ENCODE measurements around the gene PSMC3IP.
A peak's percentile ranks its signal among the peaks of the same experiment; 100 is the strongest.
"Not testable (repeated sequence)": the region's sequence is repeated elsewhere in the genome, so short reads cannot be mapped to it uniquely, and the experiment has no call there.

PSMC3IP gene

DNA sequence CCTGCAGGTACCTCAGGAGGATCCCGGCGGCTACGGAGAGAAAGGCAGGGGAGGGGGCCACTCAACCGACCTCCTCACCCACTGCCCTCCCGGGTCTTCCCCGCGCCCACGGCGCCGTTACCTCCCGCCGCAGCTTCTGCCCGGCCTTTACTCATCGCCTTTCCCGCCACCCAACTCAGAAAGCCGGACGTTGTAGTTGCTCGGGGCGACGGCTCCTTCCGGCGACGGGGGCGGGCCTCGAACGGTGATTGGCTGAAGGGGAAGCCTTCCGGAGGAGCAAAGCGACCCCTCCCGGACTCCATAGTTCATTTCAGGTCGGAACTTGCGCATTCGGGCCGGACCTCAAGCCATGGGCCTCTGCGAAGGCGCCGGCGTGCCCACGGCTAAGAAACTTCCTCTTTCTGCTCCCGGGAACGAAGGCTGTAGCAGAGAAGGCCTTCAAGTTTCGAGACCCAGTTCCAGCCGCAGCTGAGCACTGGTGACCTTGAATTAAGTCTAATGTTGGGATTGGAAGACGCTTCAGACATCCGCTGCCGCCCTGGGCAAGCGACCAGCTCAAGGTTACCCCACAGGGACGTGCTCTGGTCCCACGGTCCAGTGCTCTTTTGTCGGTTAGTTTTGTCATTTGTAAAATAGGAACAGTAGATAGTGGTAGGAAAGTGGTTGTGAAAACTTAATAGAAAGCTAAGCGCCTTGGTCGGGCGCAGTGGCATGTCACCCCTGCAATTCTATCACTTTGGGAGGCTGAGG lies at the start of gene PSMC3IP:
Gene PSMC3IP, minus strand, starts transcription at position 198 of the 750 bp plus-strand sequence. Its CDS starts 43 bp downstream, at position 155.
- DNase-seq, result peak; percentile 85 to 96

DNA sequence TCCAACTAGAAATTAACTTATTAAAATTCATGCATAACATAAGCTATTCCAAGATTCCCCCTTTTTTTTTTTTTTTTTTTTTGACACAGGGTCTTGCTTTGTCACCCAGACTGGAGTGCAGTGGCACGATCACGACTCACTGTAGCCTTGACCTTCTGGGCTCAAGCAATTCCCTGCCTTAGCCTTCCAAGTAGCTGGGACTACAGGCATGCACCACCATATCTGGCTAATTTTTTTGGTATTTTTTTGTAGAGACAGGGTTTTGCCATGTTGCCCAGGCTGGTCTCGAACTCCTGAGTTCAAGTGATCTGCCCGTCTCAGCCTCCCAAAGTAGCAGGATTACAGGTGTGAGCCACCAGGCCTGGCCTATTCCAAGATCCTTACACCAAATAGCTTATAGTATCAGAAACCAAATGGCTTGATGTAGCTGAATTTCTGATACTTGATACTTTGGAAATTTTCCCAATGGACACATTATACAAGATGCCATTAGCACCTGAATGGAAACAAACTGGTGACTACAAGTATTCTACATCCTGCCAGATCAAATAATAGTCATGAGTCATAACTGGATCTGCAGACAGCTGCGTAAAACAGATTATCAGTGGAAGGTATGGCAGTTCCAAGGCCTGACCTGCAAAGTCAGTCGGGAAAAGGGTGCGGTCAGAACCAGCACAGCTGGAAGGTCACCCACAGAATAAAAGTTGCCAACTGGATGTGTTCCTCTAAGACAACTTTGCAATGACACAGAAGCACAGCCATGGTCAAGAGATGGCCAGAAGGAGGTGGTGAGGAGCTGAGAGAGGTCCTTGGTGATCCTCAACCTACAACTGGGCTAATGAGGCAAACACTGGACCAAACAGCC lies 46.4 kb upstream of the PSMC3IP start:
- DNase-seq, result no peak

DNA sequence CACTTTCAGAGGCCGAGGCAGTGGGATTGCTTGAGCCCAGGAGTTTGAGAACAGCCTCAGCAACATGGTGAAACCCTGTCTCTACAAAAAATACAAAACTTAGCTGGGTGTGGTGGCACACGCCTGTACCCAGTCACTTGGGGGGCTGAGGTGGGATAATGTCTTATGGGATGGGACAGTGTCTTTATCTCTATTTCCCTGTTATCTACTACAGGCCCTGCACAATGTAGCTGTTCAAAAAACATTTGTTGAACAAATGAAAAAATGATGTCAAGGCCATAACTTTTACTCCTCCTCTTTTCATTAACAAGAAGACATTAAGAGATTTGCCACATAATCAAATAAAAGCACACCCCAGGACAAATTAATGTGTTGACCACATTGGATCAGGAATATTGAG lies 45.7 kb upstream of the PSMC3IP start:
- DNase-seq, result no peak

DNA sequence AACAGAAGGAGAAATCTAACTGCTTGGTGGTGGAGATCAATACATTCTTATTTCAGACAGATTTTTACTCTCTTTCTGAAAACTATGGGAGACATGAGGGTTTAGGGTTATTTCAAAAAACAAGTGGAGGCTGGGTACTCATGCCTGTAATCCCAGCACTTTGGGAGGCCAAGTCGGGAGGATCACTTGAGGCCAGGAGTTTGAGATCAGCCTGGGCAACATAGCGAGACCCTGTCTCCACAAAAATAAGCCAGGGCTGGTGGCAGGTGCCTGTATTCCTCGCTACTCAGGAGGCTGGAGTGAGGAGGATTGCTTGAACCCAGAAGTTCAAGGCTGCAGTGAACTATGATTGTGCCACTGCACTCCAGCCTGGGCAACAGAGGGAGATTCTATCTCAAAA lies 44.5 kb upstream of the PSMC3IP start:
- not testable (repeated sequence) for DNase-seq

DNA sequence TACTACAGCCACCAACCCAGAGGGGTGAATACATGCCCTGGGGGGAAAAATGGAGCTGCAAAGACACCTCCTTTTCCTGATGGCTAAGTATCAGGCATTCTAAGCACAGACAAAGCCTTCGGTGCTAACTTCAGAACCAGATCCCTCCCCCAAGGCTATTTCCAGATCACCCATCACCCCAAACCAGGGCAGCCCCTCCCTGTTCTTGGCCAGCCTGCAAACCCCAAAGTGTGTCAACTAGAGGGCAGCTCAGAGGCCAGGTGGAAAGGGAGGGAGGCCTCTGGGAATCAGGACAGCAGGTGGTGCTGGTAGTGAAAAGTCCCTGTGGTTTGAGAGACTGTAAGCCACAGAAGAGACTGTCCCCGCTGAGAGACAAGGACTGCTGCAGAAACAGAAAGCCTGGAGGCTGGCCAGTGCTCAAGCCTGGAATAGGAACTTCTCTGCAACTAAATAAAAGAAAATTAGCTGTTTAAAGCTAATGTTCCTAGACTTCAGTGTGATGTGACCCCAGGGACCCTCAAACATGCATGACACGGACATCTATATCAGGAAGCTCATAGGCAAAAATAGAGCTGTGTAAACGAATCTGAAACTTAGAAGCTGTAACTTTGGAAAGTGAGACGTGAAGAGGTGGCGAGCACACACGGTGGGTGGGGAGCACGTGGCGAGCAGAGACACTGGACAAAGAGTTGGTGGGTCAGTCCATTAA lies 41.1 kb upstream of the PSMC3IP start:
- peak; percentile 36 to 70 for DNase-seq

DNA sequence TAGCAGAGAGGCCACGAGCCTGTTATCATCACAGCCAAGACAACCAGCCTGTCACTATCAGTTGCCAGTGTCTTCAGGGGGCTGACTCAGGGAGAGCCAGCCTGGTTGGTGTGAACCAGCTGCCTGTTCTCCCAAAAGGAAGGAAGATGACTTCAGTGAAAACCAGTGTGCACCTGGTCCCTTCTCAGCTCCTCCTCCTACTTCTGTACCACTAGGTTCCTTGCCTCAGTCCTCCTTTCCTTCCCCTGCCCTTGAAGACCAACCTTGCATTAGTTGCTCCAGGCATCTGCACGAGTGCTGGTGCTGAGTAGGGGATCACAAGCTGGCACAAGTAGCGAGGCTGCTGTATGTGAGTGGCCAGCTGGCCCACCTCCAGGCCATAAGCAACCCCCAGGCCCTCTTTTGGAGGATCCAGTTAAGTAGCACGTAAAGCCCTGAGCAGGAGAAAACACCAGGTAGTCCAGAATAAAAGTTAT lies 40.5 kb upstream of the PSMC3IP start:
- DNase-seq, result no peak

- DNase-seq, result no peak
Observed at GRCh38 chr17:42613699-42614295, 36.3 kb upstream of the PSMC3IP start.

DNA sequence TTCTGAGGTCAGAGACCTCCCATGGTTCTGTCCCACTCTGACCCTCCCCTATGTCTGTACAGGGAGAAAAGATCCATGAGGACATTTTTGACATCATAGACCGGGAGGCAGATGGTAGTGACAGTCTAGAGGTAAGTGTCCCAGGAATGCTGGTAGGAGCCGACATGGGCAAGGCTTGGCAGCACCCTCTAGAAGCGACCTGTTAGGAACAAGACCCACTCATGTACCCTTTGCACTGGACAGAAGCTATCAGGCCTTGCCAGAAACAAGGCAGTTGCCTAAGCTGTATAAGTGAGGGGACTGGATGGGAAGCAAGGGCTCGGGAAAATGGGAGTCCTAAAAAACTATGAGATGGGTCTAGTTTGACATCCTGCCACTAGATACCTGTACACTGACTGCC lies 34.5 kb upstream of the PSMC3IP start:
- DNase-seq, result no peak

DNA sequence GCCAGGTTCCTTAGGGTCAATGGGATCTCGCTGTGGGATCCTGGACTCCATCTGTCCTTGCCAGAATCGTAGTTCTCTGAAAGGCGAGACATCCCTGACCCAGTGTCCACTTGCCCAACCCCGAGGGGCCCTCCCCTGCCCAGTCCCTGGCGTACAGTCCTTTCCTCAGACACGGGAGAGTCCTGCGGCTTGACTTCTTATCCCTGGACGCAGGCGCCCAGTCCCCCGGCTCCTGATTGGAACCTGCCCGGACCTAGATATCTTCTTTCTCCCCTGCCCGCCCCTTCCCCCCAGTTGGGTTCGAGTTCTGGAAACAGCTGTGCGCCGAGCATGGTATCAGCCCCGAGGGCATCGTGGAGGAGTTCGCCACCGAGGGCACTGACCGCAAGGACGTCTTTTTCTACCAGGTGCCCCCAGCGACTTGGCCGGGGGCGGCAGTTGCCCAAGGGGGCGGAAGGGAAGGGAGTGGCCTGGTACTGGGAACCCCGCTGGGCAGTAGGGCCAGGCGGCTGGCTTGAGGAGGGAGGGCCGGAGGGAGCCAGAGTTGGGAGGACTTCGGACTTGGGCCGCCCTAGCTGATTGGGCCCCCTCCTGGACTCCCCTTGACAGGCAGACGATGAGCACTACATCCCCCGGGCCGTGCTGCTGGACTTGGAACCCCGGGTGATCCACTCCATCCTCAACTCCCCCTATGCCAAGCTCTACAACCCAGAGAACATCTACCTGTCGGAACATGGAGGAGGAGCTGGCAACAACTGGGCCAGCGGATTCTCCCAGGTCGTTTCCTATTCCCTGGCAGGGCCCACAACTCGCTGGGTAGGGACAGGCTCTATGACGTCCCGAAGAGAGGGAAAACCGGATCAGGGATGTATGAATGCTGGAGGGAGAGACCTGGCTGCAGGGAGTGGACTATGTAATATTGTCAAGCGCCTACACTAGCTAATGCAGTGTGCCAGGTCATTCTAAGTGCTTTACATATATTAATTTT lies 32.6 kb upstream of the PSMC3IP start:
- peak; percentile 48 to 55 for DNase-seq

- peak; percentile 97 to 99 for DNase-seq
Observed at GRCh38 chr17:42609182-42609813, 31.8 kb upstream of the PSMC3IP start, which contains the start of the genes RETREG3 and TUBG1. RETREG3 (minus strand) TSS chr17:42609374; CDS start chr17:42609324, 50 bp downstream. TUBG1 (plus strand) TSS chr17:42609683; CDS start chr17:42609738, 55 bp downstream.

DNA sequence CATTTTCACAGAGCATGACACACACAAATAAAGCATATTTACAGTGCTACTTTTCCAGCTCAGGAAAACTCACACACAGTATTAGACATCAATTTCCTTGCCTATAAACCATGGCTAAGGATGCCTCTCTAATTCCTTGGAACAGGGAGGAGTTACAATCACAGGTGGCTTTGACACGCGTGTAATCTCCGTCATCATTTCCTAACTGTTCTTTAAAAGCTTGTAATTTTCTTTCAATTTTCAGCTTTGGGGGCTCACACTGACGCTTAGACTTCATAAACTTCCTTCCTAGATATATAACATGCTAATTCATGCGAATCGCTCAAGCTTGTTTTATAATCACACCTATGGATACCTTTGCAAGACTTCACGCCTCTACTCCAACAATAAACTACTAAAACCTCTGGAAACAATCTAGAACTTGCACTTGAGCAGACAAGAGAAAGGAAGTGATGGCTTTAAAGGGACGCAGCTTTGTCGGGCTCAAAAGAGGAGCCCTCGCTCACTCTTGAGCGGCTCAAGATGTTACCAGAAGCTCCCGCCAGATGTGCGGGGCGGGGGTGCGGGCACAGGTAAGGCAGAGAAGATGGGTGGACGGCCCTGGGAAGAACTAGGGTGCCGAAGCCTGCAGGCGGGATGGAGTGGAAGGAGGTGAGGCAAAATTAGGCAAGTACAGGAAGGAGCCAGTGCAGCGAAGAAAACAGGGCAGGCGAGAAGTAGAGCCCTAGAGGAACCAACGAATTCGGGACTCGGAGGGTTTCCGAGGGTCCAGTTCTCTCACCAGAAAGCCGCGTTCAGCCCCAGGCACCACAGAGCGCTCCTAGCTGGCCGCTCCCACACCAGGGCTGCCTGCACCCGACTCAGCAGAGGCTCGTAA lies 31.0 kb upstream of the PSMC3IP start:
- DNase-seq, result peak; percentile 41 to 87

DNA sequence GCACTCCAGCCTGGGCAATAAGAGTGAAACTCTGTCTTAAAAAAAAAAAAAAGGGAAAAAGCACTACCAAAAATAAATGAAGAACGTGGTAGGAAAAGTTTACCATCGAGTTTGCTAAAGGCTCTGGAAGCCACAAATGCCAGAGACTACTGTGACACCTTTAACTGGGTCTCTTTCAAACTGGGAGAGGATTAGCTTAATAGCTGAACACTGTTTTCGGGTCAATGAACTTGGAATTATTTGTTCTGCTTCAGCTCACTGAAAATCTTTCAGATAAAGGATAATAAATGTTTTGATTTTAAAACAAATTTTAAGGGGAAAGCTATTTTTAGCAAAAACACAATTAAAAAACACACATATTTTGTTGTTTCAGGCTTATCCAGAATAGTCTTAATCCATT lies 30.2 kb upstream of the PSMC3IP start:
- no peak for DNase-seq

DNA sequence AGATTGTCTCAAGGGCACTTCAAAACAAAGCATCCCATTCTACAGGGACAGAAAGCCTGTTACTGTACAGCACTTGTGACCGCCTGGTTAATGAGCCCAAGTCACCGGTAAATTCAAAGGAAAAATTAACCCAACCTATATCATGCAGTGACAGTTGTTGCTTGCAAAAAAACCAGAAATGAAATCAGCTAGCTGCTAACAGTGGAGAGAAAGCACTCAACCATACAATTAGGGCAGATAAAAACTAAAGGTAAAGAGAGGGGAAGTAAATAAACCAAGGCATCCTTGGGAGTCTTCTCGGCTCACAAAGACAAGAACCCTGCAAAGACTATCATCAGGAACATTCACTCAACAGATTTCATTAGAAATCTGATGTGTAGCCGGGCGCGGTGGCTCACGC lies 25.8 kb upstream of the PSMC3IP start:
- no peak for DNase-seq

DNA sequence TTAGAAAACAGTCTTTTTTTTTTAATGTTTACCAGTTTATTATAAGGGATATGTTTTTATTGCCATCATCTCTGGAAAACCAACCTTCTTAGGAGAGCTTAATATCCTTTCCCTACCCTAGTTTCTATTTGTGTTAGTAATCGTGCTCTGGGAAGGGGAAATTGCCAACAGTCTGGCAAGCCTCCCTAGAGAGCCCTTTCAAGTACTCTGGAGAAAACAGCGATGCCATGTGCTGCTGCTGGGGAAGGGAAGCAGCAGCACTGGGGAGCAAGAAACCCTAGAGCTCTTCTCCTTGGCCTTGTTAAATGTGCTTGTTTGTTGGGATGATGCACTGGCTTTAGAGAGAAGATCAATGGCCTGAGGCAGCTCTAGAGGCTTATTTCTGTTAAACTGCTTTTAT lies 21.4 kb upstream of the PSMC3IP start:
- DNase-seq, result no peak

- DNase-seq, result no peak
Observed at GRCh38 chr17:42596386-42596785, 18.9 kb upstream of the PSMC3IP start.

DNA sequence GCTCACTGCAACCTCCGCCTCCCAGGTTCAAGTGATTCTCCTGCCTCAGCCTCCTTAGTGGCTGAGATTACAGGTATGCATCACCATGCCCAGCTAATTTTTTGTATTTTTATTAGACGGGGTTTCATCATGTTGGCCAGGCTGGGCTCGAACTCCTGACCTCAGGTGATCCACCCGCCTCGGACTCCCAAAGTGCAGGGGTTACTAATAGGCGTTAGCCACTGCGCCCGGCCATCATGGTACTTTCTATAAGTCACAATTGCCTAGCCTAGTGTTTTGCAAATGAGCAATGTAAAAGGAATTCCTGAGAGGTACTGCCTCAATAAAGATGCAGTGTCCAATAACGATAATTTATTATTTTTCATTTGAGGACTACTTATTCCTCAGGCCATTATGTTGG lies 13.9 kb upstream of the PSMC3IP start:
- no peak for DNase-seq

DNA sequence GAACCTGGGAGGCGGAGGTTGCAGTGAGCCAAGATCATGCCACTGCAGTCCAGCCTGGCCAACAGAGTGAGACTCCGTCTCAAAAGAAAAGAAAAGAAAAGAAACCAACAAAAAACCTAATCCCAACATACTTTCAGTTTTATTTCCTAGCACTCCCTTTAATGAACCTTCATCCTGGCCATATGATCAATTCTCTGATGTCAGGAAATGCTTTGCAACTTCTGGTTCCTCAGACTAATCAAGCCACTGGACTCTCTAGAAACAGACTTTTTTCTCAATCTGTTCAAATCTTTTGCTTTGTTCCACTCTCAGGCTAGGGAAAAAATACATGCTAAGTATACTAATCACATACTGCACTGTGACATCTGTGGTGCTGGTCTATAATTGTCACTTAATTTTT lies 13.4 kb upstream of the PSMC3IP start:
- no peak for DNase-seq

DNA sequence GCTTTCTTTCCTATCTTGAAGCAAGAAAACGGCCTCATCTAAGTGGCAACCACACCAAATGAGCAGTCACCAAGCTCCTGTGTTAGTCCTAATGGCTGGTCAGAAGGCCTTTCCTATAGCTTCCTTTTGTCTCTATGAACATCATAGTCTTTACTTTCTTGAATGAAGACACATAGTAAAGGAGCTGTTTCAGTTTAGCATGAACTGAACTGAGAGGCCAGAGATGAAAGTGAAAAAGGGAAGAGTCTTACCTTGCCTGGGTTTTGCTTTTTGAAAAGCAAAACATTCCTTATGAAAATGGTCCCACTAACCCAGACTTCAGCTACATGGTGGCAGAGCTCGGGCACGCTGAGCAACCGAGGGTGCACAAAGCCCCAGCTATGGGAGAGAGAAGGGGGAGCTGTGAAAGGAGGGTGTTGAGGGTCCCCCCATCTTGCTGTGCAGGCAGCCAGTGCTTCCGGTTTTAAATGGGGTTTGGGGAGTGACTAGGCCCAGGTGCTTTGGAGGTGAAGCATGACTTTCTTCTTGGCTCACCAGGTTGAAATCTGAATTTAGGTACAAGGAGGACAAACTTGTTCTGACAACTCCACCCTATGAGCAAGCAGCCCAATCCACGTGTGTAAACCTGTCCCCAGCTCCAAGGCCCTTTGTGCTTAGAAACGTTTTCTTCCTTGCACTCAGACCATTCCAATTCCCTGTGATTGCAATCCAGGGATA lies 9.1 kb upstream of the PSMC3IP start:
- DNase-seq, result no peak

DNA sequence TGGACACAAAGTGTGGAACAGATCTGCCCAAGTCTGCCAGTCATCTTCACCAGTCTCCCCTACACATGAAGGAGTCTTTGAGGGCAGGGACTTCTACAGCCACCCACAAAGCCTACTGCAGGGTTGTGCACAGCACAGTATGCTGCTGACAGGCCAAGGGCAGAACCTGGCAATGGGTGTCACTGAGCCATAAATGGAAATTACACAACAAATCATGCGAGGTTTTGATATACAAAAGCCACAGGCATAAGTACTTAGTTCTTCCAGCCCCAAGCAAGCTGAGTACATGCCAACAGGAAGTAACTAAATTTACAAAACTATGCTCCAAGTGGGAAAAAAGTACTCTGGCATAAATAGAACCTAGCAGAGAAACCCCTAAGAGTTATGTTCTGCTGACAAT lies 7.8 kb upstream of the PSMC3IP start:
- DNase-seq, result no peak
